Activated CD4-positive, alpha-beta memory T cell treated with anti-CD3 and anti-CD28 coated beads for 36 hours (primary cell): ENCODE data around the gene CCDC150. TPM values are rescaled to one million over a fixed set of nuclear protein-coding genes. Genes with fewer than 3 reads are reported as not detected.
"Not testable (repeated sequence)": the region's sequence is repeated elsewhere in the genome, so short reads cannot be mapped to it uniquely, and the experiment has no call there.

Experiments used
- CTCF ChIA-PET: fragments of 350-600 bp; sonication (Branson Sonifier 250); formaldehyde crosslinking; loops from one replicate; lab custom pipeline; 2021; ENCODE audit warnings: antibody characterized with exemption, inconsistent platforms; lab: Charles Lee
- POLR2A ChIA-PET: fragments of 350-600 bp; sonication (Branson Sonifier 250); formaldehyde crosslinking; loops from one replicate; lab custom pipeline; 2021; ENCODE audit warnings: antibody characterized with exemption; lab: Charles Lee
- DNase-seq: peaks from one replicate; pipeline ENCODE4 v3.0.0-alpha.2; 2020
- H3K27ac Mint-ChIP-seq: one replicate; pipeline ENCODE4 v1.8.0; 2021; ENCODE audit warnings: mixed read lengths
- H3K27me3 Mint-ChIP-seq: one replicate; pipeline ENCODE4 v1.8.0; 2021; ENCODE audit warnings: mixed read lengths
- H3K36me3 Mint-ChIP-seq: one replicate; pipeline ENCODE4 v1.8.0; 2021; ENCODE audit warnings: mixed read lengths
- H3K4me1 Mint-ChIP-seq: one replicate; pipeline ENCODE4 v1.8.0; 2021; ENCODE audit warnings: low read depth, mixed read lengths
- H3K4me3 Mint-ChIP-seq: one replicate; pipeline ENCODE4 v1.8.0; 2021; ENCODE audit warnings: mild to moderate bottlenecking, mixed read lengths
- H3K9me3 Mint-ChIP-seq: one replicate; pipeline ENCODE4 v1.8.0; 2021; ENCODE audit warnings: mixed read lengths
- intact Hi-C: fragments of 100-400 bp; cut with micrococcal nuclease; formaldehyde crosslinking; loops from one replicate; pipeline ENCODE4 v1.15.1; 2023
- total RNA-seq, 2 experiments: library from RNA; stranded (reverse); gene quantifications; one replicate each; pipeline ENCODE4 v1.2.3, GENCODE V29; 2021

The CCDC150 gene
- total RNA-seq, 2 experiments from 2014 or later, result 13.2 to 13.9 TPM

- CTCF ChIA-PET, result interaction anchor here (0.7 kb wide), 1 partner anchor 10 kb away, joined by 3 read pairs; no protein-coding TSS in a partner anchor
- intact Hi-C loops, result no loop called here
- POLR2A ChIA-PET, result no interaction called here
- no peak for DNase-seq
- Mint-ChIP-seq H3K4me1 (no peaks in the 10 kb centered on the region), H3K36me3 (peaks cover 10% of the 10 kb centered on the region), H3K27me3 (no peaks in the 10 kb centered on the region), H3K27ac (no peak overlapping the region), H3K4me3 (no peak overlapping the region), H3K9me3 (no peaks in the 10 kb centered on the region)
These were observed 79.8 kb downstream of the CCDC150 start for GRCh38 chr2:196719110-196719872.

GRCh38 chr2:196723571-196723970 lies 84.1 kb downstream of the CCDC150 start:
- CTCF ChIA-PET, result interaction anchor here (1.8 kb wide), 1 partner anchor 27 kb away, joined by 5 read pairs; no protein-coding TSS in a partner anchor
- no peaks in the 10 kb centered on the region for H3K27me3 Mint-ChIP-seq
- peaks cover 16% of the 10 kb centered on the region for H3K36me3 Mint-ChIP-seq
- no peak overlapping the region for H3K4me3 Mint-ChIP-seq
- peaks cover 7% of the 10 kb centered on the region for H3K4me1 Mint-ChIP-seq
- no peak for DNase-seq
- POLR2A ChIA-PET, result no interaction called here
- H3K9me3 Mint-ChIP-seq, result no peaks in the 10 kb centered on the region
- no peak overlapping the region for H3K27ac Mint-ChIP-seq
- intact Hi-C loops, result no loop called here

DNA sequence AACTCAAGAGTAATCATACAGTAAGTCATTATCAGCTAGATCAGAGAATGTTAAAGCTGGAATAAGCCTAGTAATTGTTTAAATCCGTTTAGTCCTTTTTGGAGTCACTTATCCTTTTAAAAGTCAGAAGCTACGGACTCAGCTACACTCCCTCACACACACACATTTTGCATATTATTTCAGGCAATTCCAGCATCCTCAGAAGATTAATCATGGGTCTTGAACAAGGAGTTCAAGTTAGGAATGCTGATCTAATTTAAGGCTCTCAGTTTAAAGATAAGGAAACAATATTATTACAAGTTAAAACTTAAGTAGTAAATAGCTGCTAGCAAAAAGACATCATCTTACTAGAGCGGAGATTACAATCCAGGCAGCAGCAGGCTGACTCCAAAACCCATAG lies 85.7 kb downstream of the CCDC150 start:
- Mint-ChIP-seq H3K27ac (no peak overlapping the region), H3K9me3 (no peaks in the 10 kb centered on the region), H3K4me3 (no peak overlapping the region), H3K27me3 (no peaks in the 10 kb centered on the region), H3K36me3 (peaks cover 16% of the 10 kb centered on the region), H3K4me1 (peaks cover 7% of the 10 kb centered on the region)
- no peak for DNase-seq
- ChIA-PET CTCF (interaction anchor here (2.8 kb wide), 1 partner anchor 26 kb away, joined by 12 read pairs; no protein-coding TSS in a partner anchor), POLR2A (interaction anchor here (0.5 to 1.1 kb wide), 2 partner anchors 26 to 639 kb away, joined by 3 read pairs; no protein-coding TSS in a partner anchor)
- intact Hi-C loops, result no loop called here

- ChIA-PET CTCF (interaction anchor here (2.8 kb wide), 1 partner anchor 25 kb away, joined by 12 read pairs; no protein-coding TSS in a partner anchor), POLR2A (interaction anchor here (1.1 kb wide), 1 partner anchor 25 kb away, joined by 3 read pairs; no protein-coding TSS in a partner anchor)
- peak; percentile 16 for DNase-seq
- intact Hi-C loops, result no loop called here
- peaks cover 7% of the 10 kb centered on the region for H3K4me1 Mint-ChIP-seq
- H3K27ac Mint-ChIP-seq, result no peak overlapping the region
- no peak overlapping the region for H3K4me3 Mint-ChIP-seq
- peaks cover 13% of the 10 kb centered on the region for H3K36me3 Mint-ChIP-seq
- no peaks in the 10 kb centered on the region for H3K27me3 Mint-ChIP-seq
- H3K9me3 Mint-ChIP-seq, result no peaks in the 10 kb centered on the region
These were observed 86.4 kb downstream of the CCDC150 start for GRCh38 chr2:196725882-196726281.

GRCh38 chr2:196729418-196729817 lies 89.9 kb downstream of the CCDC150 start:
- Mint-ChIP-seq H3K27me3 (no peaks in the 10 kb centered on the region), H3K27ac (no peak overlapping the region), H3K4me3 (no peak overlapping the region), H3K4me1 (peaks cover 7% of the 10 kb centered on the region), H3K9me3 (peaks cover 2% of the 10 kb centered on the region), H3K36me3 (peaks cover 21% of the 10 kb centered on the region)
- no peak for DNase-seq
- intact Hi-C loops, result no loop called here
- ChIA-PET CTCF (interaction anchor here (1.5 kb wide), 1 partner anchor 22 kb away, joined by 3 read pairs; no protein-coding TSS in a partner anchor), POLR2A (no interaction called here)

DNA sequence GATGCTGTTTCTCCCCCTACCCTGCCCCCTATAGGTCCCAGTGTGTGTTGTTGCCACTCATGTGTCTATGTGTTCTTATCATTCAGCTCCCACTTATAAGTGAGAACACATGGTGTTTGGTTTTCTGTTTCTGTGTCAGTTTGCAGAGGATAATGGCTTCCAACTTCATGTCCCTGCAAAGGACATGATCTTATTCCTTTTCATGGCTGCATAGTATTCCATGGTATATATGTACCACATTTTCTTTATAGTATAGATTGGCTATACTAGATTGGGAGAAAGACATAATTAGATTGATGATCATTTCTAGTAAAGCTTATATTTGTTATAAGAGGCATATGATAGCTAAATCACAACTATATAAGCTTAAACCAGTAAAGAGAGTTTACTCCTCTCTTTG lies 97.1 kb downstream of the CCDC150 start:
- H3K4me3 Mint-ChIP-seq, POLR2A ChIA-PET, H3K27me3 Mint-ChIP-seq, H3K4me1 Mint-ChIP-seq, intact Hi-C loops, DNase-seq, H3K27ac Mint-ChIP-seq: not testable (repeated sequence)
- CTCF ChIA-PET, result interaction anchor here (1.8 kb wide), 1 partner anchor 14 kb away, joined by 6 read pairs; no protein-coding TSS in a partner anchor
- Mint-ChIP-seq H3K36me3 (peaks cover 32% of the 10 kb centered on the region), H3K9me3 (peaks cover 25% of the 10 kb centered on the region)

DNA sequence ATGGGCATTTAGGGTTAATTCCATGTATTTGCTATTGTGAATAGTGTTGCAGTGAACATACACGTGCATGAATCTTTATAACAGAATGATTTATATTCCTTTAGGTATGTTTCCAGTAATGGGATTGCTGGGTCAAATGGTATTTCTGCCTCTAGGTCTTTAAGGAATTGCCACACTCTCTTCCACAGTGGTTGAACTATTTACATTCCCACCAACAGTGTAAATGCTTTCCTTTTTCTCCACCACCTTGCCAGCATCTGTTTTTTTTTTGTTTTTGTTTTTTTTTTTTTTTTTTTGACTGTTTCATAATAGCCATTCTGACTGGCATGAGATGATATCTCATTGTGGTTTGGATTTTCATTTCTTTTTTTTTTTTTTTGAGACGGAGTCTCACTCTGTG lies 97.5 kb downstream of the CCDC150 start:
- Mint-ChIP-seq H3K36me3 (peaks cover 29% of the 10 kb centered on the region), H3K27me3 (no peaks in the 10 kb centered on the region), H3K4me1 (no peaks in the 10 kb centered on the region), H3K4me3 (no peak overlapping the region), H3K9me3 (peaks cover 25% of the 10 kb centered on the region), H3K27ac (no peak overlapping the region)
- ChIA-PET CTCF (interaction anchor here (1.8 kb wide), 1 partner anchor 14 kb away, joined by 6 read pairs; no protein-coding TSS in a partner anchor), POLR2A (no interaction called here)
- intact Hi-C loops, result no loop called here
- DNase-seq, result no peak

DNA sequence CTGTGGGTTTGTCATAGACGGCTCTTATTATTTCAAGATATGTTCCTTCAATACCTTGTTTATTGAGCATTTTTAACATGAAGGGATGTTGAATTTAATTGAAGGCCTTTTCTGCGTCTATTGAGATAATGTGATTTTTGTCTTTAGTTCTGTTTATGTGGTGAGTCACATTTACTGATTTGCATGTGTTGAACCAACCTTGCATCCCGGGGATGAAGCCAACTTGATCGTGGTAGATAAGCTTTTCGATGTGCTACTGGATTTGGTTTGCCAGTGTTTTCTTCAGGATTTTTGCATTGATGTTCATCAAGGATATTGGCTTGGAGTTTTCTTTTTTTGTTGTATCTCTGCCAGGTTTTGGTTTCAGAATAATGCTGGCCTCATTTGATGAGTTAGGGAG lies 99.5 kb downstream of the CCDC150 start:
- intact Hi-C loops, result no loop called here
- ChIA-PET CTCF (no interaction called here), POLR2A (no interaction called here)
- Mint-ChIP-seq H3K9me3 (peaks cover 25% of the 10 kb centered on the region), H3K27ac (no peak overlapping the region), H3K27me3 (no peaks in the 10 kb centered on the region), H3K36me3 (peaks cover 21% of the 10 kb centered on the region), H3K4me1 (no peaks in the 10 kb centered on the region), H3K4me3 (no peak overlapping the region)
- no peak for DNase-seq

DNA sequence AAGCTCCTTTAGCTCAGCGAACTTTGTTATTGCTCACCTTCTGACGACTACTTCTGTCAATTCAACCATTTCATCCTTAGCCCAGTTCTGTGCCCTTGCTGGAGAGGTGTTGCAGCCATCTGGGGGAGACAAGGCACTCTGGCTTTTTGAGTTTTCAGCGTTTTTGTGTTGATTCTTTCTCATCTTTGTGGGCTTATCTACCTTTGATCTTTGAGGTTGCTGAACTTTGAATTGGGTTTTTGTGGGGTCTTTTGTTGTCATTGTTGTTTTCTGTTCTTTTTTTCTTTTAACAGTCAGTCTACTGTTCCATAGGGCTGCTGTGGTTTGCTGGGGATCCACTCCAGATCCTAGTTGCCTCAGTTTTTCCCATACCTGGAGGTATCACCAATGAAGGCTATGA lies 102.7 kb downstream of the CCDC150 start:
- intact Hi-C loops, result no loop called here
- CTCF ChIA-PET, result interaction anchor here (3.9 kb wide), 1 partner anchor 9 kb away, joined by 15 read pairs; no protein-coding TSS in a partner anchor

GRCh38 chr2:196742685-196743084 lies 103.2 kb downstream of the CCDC150 start:
- Mint-ChIP-seq H3K27me3 (no peaks in the 10 kb centered on the region), H3K4me1 (no peaks in the 10 kb centered on the region), H3K4me3 (no peak overlapping the region), H3K27ac (no peak overlapping the region), H3K9me3 (peaks cover 12% of the 10 kb centered on the region), H3K36me3 (peaks cover 9% of the 10 kb centered on the region)
- DNase-seq, result no peak
- ChIA-PET POLR2A (no interaction called here), CTCF (interaction anchor here (3.9 kb wide), 1 partner anchor 8 kb away, joined by 15 read pairs; no protein-coding TSS in a partner anchor)
- intact Hi-C loops, result no loop called here

More for the DNA sequence above, 102.7 kb downstream of the CCDC150 start:
- no peak overlapping the region for H3K4me3 Mint-ChIP-seq
- peaks cover 9% of the 10 kb centered on the region for H3K36me3 Mint-ChIP-seq
- DNase-seq, result no peak
- POLR2A ChIA-PET, result no interaction called here
- H3K4me1 Mint-ChIP-seq, result no peaks in the 10 kb centered on the region
- peaks cover 12% of the 10 kb centered on the region for H3K9me3 Mint-ChIP-seq
- H3K27me3 Mint-ChIP-seq, result no peaks in the 10 kb centered on the region
- H3K27ac Mint-ChIP-seq, result no peak overlapping the region

DNA sequence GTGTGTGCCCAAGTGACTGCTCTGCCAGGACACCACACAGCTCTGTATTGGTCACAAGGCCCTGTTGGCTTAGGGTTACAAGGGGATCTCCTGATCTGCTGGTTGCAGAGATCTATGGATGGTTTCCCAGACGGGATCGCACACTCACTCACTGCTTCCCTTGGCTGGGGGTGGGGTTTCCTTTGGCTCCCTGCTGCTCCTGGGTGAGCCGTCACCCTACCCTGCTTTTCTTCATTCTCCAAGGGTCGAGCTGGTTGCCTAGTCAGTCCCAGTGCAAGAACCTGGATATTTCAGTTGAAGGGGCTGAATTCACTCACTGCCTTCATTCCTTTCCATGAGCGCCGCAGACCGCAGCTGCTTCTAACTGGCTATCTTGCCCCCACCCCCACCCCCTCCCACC lies 103.7 kb downstream of the CCDC150 start:
- CTCF ChIA-PET, result interaction anchor here (3.9 kb wide), 1 partner anchor 8 kb away, joined by 15 read pairs; no protein-coding TSS in a partner anchor
- Mint-ChIP-seq H3K4me3 (no peak overlapping the region), H3K27me3 (no peaks in the 10 kb centered on the region)

DNA sequence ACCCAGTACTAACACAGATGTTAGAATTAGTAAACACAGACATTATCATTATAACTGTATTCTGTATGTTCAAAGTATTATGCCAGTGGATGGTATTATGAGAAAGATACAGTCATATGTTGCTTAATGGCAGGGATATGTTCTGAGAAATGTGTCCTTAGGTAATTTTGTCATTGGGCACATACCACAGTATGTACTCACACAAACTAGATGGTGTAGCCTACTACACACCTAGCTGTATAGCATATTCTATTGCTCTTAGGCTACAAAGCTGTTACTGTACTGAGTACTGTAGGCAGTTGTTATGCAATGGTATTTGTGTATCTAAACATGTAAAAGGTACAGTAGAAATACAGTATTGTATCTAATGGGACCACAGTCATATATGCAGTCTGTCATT lies 106.2 kb downstream of the CCDC150 start:
- Mint-ChIP-seq H3K27ac (no peak overlapping the region), H3K27me3 (no peaks in the 10 kb centered on the region), H3K4me3 (no peak overlapping the region), H3K4me1 (peaks cover 5% of the 10 kb centered on the region), H3K9me3 (no peaks in the 10 kb centered on the region), H3K36me3 (no peaks in the 10 kb centered on the region)
- POLR2A ChIA-PET, result no interaction called here
- intact Hi-C loops, result no loop called here
- no peak for DNase-seq
- CTCF ChIA-PET, result no interaction called here

More for the DNA sequence above, 103.7 kb downstream of the CCDC150 start:
- Mint-ChIP-seq H3K4me1 (no peaks in the 10 kb centered on the region), H3K36me3 (peaks cover 7% of the 10 kb centered on the region), H3K27ac (no peak overlapping the region), H3K9me3 (peaks cover 7% of the 10 kb centered on the region)
- no peak for DNase-seq
- intact Hi-C loops, result no loop called here
- POLR2A ChIA-PET, result no interaction called here
